ENCODE results near the gene SPATS1.

DNA sequence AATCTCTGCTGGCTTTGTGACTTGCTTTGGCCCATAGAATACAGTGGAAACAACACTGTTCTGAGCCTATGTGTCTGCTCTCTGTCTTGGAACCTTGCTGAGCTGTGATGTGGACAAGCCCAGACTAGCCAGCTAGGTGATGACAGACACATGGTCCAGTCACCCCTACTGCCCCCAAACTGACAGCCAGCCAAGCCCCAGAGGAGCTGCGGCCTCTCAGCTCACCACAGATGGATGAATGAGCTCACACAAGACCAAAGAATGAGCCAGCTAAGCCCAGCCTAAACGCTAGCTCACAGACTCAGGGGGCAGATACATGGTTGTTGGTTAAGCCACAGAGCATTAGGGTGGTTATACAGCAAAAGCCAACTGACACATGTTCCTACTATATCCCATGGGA, 33.4 kb upstream of the SPATS1 start:
- no peak for TF ChIP-seq EP300 (IDR thresholded peaks at IDR 0.05)
- TF ChIP-seq, protein P1, sequence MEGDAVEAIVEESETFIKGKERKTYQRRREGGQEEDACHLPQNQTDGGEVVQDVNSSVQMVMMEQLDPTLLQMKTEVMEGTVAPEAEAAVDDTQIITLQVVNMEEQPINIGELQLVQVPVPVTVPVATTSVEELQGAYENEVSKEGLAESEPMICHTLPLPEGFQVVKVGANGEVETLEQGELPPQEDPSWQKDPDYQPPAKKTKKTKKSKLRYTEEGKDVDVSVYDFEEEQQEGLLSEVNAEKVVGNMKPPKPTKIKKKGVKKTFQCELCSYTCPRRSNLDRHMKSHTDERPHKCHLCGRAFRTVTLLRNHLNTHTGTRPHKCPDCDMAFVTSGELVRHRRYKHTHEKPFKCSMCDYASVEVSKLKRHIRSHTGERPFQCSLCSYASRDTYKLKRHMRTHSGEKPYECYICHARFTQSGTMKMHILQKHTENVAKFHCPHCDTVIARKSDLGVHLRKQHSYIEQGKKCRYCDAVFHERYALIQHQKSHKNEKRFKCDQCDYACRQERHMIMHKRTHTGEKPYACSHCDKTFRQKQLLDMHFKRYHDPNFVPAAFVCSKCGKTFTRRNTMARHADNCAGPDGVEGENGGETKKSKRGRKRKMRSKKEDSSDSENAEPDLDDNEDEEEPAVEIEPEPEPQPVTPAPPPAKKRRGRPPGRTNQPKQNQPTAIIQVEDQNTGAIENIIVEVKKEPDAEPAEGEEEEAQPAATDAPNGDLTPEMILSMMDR (IDR thresholded peaks at IDR 0.05) = no peak

Measured in suprapubic skin (tissue), 3 donors.